ENCODE data around the gene WDR33.

DNA sequence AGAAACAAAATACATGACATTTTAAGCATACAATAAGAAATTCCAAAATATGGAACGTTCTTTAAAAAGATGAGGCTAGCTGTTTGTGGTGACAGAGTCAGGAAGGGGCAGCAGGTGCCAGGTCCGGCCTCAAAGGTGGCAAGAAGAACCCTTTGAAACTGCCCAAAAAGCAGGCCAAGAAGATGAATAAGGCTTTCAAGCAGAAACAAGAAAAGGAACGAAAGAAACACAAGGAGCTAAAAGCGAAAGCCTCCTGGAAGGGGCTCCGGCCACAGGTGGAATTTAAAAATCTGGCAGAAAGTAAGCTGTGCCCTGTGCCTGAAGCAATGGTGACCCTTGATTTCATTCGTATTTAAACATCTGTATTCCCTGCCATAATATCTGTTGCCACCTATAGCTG, 5.5 kb downstream of the WDR33 start:
- no peak for TF ChIP-seq CTCF (IDR thresholded peaks at IDR 0.05)
- no peak for TF ChIP-seq EP300 (IDR thresholded peaks at IDR 0.05)
- TF ChIP-seq POLR2A (IDR thresholded peaks at IDR 0.05) = no peak
